M059J (cell line): Measurements from ENCODE around the gene SV2B. TPM values are rescaled to one million over a fixed set of nuclear protein-coding genes. Genes with fewer than 3 reads are reported as not detected.
"Not testable (repeated sequence)": the region's sequence is repeated elsewhere in the genome, so short reads cannot be mapped to it uniquely, and the experiment has no call there.

Experiments
- DNase-seq: peaks from one replicate; pipeline ENCODE4 v3.0.0-alpha.2; 2012; ENCODE audit warnings: low read depth
- total RNA-seq: library from RNA; depleted of rRNA; stranded (reverse); fragments of >200 nt; shearing (Covaris generic); gene quantifications from 2 replicates; pipeline ENCODE4 v1.2.3, GENCODE V29; 2014; rRNA removed

The SV2B gene, protein sequence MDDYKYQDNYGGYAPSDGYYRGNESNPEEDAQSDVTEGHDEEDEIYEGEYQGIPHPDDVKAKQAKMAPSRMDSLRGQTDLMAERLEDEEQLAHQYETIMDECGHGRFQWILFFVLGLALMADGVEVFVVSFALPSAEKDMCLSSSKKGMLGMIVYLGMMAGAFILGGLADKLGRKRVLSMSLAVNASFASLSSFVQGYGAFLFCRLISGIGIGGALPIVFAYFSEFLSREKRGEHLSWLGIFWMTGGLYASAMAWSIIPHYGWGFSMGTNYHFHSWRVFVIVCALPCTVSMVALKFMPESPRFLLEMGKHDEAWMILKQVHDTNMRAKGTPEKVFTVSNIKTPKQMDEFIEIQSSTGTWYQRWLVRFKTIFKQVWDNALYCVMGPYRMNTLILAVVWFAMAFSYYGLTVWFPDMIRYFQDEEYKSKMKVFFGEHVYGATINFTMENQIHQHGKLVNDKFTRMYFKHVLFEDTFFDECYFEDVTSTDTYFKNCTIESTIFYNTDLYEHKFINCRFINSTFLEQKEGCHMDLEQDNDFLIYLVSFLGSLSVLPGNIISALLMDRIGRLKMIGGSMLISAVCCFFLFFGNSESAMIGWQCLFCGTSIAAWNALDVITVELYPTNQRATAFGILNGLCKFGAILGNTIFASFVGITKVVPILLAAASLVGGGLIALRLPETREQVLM
- total RNA-seq = not detected in 2 replicates

- DNase-seq = peak; percentile 2
Measured at GRCh38 chr15:91099995-91100813, at the start of gene SV2B. SV2B (plus strand) TSS chr15:91100257; CDS start chr15:91226264, 126,007 bp downstream.

GRCh38 chr15:91051248-91051647 lies 48.8 kb upstream of the SV2B start:
- no peak for DNase-seq

DNA sequence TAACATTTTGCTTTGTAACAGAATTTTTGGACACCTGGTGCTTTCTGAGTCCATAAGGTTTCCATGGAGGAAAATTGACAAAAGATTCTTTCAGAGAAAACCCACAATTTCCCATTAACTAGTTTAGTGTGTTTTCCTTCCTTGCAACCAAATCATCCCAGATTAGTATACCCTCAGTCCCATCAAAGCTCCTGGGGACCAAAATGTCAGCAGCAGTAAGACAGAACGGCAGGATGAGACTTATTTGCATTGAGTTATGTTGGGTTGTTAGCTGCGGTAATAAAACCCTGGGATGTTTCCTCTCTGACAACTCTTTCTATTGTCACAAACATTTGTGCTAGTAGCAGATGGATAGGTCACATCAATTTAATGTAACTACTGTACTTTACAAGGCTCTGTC lies 45.2 kb upstream of the SV2B start:
- DNase-seq = no peak

GRCh38 chr15:91055548-91056331 lies 44.3 kb upstream of the SV2B start:
- DNase-seq = peak; percentile 74

- no peak for DNase-seq
Measured at GRCh38 chr15:91061230-91061629, 38.8 kb upstream of the SV2B start.

- DNase-seq = no peak
Measured at GRCh38 chr15:91061997-91062396, 38.1 kb upstream of the SV2B start.

GRCh38 chr15:91065505-91065904 lies 34.6 kb upstream of the SV2B start:
- DNase-seq = no peak

DNA sequence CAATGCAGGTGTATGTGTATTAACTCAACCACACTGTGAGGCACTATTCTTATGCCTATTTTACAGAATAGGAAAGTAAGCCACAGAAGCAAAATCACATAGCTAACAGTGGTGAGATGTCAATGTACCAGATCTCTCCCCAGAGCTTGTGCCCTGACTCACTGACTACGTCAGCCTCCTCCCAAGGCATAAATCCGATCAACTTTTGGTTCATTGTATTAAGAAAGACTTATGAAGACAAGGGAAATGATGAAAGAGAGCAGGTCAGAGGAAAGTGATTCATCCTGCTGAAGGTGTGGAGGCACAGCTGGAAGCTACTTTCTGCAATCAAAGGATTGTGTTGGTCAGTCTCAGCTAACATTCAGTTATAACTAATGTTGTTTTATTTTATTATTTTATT lies 33.0 kb upstream of the SV2B start:
- peak; percentile 14 for DNase-seq

DNA sequence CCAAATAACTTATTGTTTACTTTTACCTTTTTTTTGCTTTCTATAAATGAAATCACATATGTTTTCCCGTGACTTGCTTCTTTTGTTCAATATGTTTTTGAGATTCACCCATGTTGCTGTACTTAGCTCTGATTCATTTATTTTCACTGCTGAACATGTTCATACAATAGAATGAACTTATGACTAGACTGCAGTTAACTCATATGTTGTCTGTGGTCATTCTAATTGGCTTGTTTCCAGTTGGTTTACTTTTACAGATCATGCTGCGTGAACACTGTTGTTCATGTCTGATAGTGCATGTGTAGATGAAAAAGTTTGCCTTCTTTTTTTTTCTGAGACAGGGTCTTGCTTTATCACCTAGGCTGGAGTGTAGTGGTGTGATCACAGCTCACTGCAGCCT lies 31.6 kb upstream of the SV2B start:
- no peak for DNase-seq

DNA sequence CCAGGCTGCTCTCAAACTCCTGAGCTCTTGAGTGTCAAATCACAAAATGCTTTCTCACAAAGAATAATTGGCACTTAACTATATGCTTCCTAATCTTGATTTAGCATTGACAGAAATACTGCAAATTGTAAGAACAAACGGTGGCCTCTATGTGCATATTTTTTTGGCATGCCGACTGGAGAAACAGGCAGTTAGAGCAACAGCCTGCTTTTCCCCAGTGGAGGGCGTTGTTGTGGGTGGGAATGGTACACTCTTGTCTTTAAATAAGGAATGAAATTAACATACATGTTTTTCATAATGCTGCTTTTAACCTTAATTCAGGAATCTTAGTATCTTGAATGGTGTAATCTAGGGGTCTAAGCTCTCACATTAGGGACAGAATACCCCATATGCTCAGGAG lies 31.1 kb upstream of the SV2B start:
- DNase-seq = no peak

DNA sequence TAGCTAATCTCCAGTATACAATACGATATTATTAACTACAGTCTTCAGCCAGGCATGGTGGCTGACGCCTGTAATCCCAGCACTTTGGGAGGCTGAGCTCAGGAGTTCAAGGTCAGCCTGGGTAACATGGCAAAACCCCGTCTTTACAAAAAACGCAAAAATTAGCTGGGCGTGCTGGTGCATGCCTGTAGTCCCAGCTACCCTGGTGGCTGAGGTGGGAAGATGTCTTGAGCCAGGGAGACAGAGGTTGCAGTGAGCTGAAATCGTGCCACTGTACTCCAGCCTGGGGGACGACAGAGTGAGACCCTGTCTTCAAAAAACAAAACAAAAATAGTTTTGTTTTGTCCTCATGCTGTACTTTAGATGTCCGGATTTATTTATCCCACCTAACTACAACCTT lies 29.2 kb upstream of the SV2B start:
- DNase-seq = no peak

DNA sequence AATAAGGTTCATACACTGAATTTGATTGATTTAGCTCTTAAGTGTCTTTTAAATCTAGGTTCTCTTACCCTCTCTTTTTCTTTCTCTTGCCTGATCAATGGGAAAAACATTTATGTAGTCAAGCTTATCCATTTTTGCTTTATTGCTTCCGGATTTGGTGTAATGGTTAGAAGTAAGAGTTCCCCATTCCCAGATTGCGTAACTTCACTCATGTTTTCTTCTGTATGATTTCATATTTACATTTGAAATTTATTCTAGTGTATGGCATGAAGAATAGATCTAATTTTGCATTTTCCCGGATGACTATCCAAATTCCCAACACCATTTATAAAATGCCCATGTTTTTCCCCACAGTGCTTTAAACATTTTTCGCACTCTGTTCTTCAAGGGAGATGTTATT lies 27.9 kb upstream of the SV2B start:
- no peak for DNase-seq

DNA sequence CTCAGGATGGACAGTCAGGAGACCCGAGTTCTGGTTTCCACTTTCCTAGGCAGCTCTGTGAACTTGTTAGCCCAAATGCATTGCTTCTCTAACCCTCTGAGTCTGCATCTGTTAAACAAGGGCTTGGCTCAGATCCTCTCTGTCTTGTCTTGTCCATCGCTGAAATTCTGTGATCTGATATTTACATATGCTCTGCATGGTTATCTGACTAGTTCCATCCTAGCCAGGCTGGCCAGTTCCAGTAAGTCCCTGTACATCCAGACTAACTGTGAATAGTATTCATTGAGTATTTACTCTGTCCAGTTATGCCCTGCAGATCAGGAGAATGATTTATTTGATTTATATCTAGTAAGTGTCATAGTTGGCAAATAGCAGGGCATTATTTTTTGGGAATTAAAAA lies 27.0 kb upstream of the SV2B start:
- DNase-seq = no peak

- DNase-seq = no peak
Measured at GRCh38 chr15:91073768-91074167, 26.3 kb upstream of the SV2B start.

DNA sequence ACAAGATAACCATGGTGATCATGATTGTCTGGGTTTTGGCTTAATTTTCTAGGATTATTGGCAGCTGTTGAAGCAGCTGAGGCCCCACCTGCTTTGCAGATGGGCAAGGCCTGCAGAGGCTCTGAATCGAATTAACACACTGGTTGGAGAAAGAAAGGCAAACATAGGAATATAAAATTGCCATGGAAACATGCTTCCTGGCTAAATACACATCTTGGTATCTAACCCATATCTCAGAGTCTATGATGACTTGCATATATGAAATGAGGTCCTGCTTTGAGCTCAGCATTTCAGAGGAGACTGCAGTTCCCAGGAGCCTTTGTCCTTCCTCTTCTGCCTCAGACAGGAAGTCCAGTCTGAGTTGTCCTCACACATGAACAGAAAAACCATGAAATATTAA lies 24.3 kb upstream of the SV2B start:
- no peak for DNase-seq

DNA sequence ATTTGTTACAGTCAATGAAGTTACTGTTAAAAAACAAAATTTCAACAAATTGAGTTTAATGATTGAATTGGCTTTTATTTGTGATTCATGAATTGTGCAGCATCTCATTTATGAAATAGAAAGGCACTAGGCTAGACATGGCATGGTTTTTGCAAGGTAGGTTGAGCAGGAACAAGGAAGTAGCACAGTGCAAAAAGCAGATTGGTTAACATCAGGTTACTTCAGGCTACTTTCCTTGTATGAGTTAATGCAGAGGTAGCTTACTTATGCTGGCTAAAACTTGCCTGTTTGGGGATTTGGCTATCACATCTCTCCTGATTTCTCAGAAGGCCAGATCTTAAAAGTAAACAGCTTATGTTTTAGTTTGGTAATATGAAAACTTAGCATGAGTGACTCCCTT lies 23.0 kb upstream of the SV2B start:
- no peak for DNase-seq

DNA sequence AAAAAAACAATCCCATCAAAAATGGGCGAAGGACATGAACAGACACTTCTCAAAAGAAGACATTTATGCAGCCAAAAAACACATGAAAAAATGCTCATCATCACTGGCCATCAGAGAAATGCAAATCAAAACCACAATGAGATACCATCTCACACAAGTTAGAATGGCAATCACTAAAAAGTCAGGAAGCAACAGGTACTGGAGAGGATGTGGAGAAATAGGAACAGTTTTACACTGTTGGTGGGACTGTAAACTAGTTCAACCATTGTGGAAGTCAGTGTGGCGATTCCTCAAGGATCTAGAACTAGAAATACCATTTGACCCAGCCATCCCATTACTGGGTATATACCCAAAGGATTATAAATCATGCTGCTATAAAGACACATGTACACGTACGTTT lies 6.2 kb upstream of the SV2B start:
- not testable (repeated sequence) for DNase-seq

GRCh38 chr15:91098451-91098850 lies 1.6 kb upstream of the SV2B start:
- no peak for DNase-seq

DNA sequence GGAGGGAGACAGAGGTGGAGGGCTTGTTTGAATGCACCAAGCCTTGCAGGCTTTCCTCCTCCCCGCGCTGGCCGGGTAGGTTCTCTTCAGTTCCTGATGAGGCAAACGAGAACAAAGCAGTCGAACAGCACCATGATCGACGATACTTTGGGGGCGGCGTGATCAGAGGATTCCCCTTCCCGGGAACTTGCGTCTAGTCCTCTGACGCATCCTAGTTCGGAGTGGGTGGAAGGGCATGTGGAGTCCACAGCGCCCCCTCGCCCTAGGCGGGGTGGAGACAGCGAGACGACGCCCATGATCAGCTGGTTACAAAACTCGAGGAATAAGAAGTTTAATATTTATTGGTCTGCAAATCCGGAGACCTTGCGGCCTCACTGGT lies 452 bp upstream of the SV2B start:
- DNase-seq = peak; percentile 4

GRCh38 chr15:91100814-91101607 lies 954 bp downstream of the SV2B start:
- no peak for DNase-seq

DNA sequence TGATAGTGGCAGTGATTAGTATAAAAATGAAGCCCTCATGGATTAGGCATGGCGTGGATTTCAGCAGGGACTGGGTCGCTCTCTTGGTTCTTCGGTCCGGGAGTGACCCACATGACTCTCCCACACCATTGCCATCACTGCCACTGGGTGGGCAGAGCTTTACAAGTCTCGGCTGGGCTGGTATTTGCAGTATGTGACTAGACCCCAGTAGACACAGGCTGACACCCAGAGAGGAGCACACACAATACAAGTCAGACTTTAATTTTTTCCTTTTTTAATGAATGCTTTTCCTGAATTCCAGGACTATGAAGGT lies 1.5 kb downstream of the SV2B start:
- no peak for DNase-seq
